Fibroblast of pulmonary artery (primary cell): Measurements from ENCODE around the gene ANKRD31.

Source experiments
- DNase-seq: peaks from one replicate; pipeline ENCODE4 v3.0.0-alpha.2; 2010; ENCODE audit warnings: low read depth
- H3K4me3 ChIP-seq: replicated peaks from 2 replicates; pipeline ENCODE4 v1.5.1; 2011; ENCODE audit warnings: low read depth, mild to moderate bottlenecking, control low read depth, low read length, moderate library complexity
- CTCF ChIP-seq: IDR thresholded peaks from 2 replicates; pipeline ENCODE4 v1.5.1; 2011; ENCODE audit warnings: mild to moderate bottlenecking, control low read depth, low read length, inconsistent platforms; ENCODE audit errors: missing control alignments

ANKRD31 gene

GRCh38 chr5:75236322-75237316 lies at the start of gene ANKRD31:
Gene ANKRD31 (minus strand): TSS chr5:75236878. CDS start chr5:75236686, 192 bp downstream.
- DNase-seq: peak; percentile 74
- TF ChIP-seq CTCF: peak; percentile 17
- H3K4me3 ChIP-seq: peak within 1 kb of the TSS; percentile 78

- DNase-seq: no peak
- no peak overlapping the region for H3K4me3 ChIP-seq
- no peak for TF ChIP-seq CTCF
Measured at GRCh38 chr5:75286211-75286773, 49.6 kb upstream of the ANKRD31 start.

- TF ChIP-seq CTCF: no peak
- H3K4me3 ChIP-seq: no peak overlapping the region
- no peak for DNase-seq
Measured at GRCh38 chr5:75282581-75282980, 45.9 kb upstream of the ANKRD31 start.

- TF ChIP-seq CTCF: no peak
- H3K4me3 ChIP-seq: no peak overlapping the region
- DNase-seq: peak; percentile 6
Measured at GRCh38 chr5:75281716-75282465, 45.2 kb upstream of the ANKRD31 start.

- no peak for DNase-seq
- TF ChIP-seq CTCF: no peak
- no peak overlapping the region for H3K4me3 ChIP-seq
Measured at GRCh38 chr5:75279321-75279720, 42.6 kb upstream of the ANKRD31 start.

- DNase-seq: no peak
- TF ChIP-seq CTCF: no peak
- no peak overlapping the region for H3K4me3 ChIP-seq
Measured at GRCh38 chr5:75277463-75277862, 40.8 kb upstream of the ANKRD31 start.
